Kidney (tissue), 14 donors: ENCODE data around the gene MXRA7. TPM values are rescaled to one million over a fixed set of nuclear protein-coding genes. Genes with fewer than 3 reads are reported as not detected.

Experiments
- DNase-seq, 5 donors: peaks; one replicate each; pipeline ENCODE4 v3.0.0-alpha.2; 2013 to 2020
- FAIRE-seq: peaks from 2 replicates; lab custom pipeline; 2012; peaks lifted over from hg19 to GRCh38; lab: Jason Lieb, UNC
- H3K27ac ChIP-seq, 2 donors: one replicate each; pipeline ENCODE4 v1.7.0; 2013; ENCODE audit warnings: low read depth in 2 of 2, low read length in 2 of 2, inconsistent platforms in 1 of 2
- H3K27me3 ChIP-seq: one replicate; pipeline ENCODE4 v1.7.1; 2013; ENCODE audit warnings: low read length, inconsistent platforms; ENCODE audit not compliant: control insufficient read depth, insufficient read depth
- H3K36me3 ChIP-seq, 3 donors: one replicate each; pipeline versions ENCODE4 v1.7.0 to v1.7.1; 2013; ENCODE audit warnings: low read length in 3 of 3, control low read depth in 1 of 3, inconsistent platforms in 1 of 3; ENCODE audit not compliant: insufficient read depth in 3 of 3, control insufficient read depth in 2 of 3
- H3K4me1 ChIP-seq, 3 donors: one replicate each; pipeline versions ENCODE4 v1.7.0 to v1.7.1; 2013; ENCODE audit warnings: low read length in 3 of 3, inconsistent platforms in 1 of 3, low read depth in 1 of 3; ENCODE audit not compliant: control insufficient read depth in 2 of 3, insufficient read depth in 2 of 3
- H3K4me3 ChIP-seq, 3 donors: one replicate each; pipeline versions ENCODE4 v1.7.0 to v1.8.1; 2013; ENCODE audit warnings: low read length in 3 of 3, control low read depth in 1 of 3, inconsistent platforms in 1 of 3
- H3K9ac ChIP-seq, 3 donors: one replicate each; pipeline versions ENCODE4 v1.7.0 to v1.7.1; 2013; ENCODE audit warnings: low read length in 3 of 3, control low read depth in 1 of 3, inconsistent platforms in 1 of 3
- H3K9me3 ChIP-seq, 3 donors: one replicate each; pipeline versions ENCODE4 v1.7.0 to v1.7.1; 2013; ENCODE audit warnings: low read length in 3 of 3, control low read depth in 1 of 3, inconsistent platforms in 1 of 3; ENCODE audit not compliant: control insufficient read depth in 2 of 3, insufficient read depth in 1 of 3
- intact Hi-C: fragments of 100-400 bp; cut with DNase I; formaldehyde crosslinking; loops from one replicate; pipeline ENCODE4 v1.11.1; 2022
- polyA plus RNA-seq: library from polyadenylated mRNA; stranded (reverse); fragments of 350-450 nt; fragmentation: Illumina TruSeq; extraction: RNeasy Lipid Tissue Mini Kit (QIAGEN cat#74804); gene quantifications from one replicate; pipeline ENCODE4 v1.2.3, GENCODE V29; 2014; ENCODE audit warnings: low read depth, low replicate concordance; ENCODE audit not compliant: insufficient read depth
- total RNA-seq: library from RNA; stranded (reverse); fragmentation: NEBNext Ultra II Directional; extraction: Animal tissue kit (Norgen Biotek cat#: 25700); gene quantifications from one replicate; pipeline ENCODE4 v1.2.1, GENCODE V29; 2021
- TF ChIP-seq, protein P1 (sequence below): IDR thresholded peaks from 3 replicates; pipeline ENCODE4 v1.5.1; 2012; ENCODE audit warnings: mild to moderate bottlenecking, moderate library complexity, borderline replicate concordance; ENCODE audit not compliant: insufficient read depth; ENCODE audit errors: extremely low read depth
- donor health status: control.
- donor health status: control.
- donor health status: control.
- donor health status: control.
- donor health status: control.
- donor health status: DM: yes; HTN: yes; CAD: no.
- donor health status: Normal renal cell carcinoma (clear cell type).

The MXRA7 gene
- total and polyA plus RNA-seq, 2 donors from 2014 or later: 72.4 to 130 TPM

DNA sequence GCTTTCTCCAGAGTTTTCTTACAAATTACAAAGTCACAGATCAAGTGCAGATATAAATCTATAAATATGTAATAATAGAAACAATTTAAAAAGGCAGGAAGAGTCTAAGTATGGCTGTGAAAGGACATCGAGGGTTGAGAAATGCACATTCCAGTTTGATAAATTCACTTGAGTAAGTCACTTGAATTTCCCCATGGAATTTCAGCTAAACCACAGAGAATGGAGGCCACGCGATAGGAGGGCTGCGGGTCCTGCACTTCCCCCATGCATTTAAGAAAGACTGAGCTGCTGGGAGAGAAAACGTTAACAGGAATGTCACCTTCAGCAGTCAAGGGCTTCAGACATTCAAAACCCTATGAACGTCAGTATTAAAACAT lies 6.1 kb upstream of the MXRA7 start:
- FAIRE-seq (no peak), DNase-seq (no peak)
- Histone ChIP-seq H3K9me3 (no peaks in the 10 kb centered on the region), H3K4me1 (peaks cover 0 to 5% (median 4%) of the 10 kb centered on the region in 3 donors), H3K9ac (no peak overlapping the region), H3K27me3 (no peaks in the 10 kb centered on the region), H3K4me3 (no peak overlapping the region), H3K36me3 (peaks cover 2 to 74% (median 45%) of the 10 kb centered on the region in 3 donors), H3K27ac (no peak overlapping the region)
- intact Hi-C loops: no loop called here
- TF ChIP-seq, protein P1, sequence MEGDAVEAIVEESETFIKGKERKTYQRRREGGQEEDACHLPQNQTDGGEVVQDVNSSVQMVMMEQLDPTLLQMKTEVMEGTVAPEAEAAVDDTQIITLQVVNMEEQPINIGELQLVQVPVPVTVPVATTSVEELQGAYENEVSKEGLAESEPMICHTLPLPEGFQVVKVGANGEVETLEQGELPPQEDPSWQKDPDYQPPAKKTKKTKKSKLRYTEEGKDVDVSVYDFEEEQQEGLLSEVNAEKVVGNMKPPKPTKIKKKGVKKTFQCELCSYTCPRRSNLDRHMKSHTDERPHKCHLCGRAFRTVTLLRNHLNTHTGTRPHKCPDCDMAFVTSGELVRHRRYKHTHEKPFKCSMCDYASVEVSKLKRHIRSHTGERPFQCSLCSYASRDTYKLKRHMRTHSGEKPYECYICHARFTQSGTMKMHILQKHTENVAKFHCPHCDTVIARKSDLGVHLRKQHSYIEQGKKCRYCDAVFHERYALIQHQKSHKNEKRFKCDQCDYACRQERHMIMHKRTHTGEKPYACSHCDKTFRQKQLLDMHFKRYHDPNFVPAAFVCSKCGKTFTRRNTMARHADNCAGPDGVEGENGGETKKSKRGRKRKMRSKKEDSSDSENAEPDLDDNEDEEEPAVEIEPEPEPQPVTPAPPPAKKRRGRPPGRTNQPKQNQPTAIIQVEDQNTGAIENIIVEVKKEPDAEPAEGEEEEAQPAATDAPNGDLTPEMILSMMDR: no peak

DNA sequence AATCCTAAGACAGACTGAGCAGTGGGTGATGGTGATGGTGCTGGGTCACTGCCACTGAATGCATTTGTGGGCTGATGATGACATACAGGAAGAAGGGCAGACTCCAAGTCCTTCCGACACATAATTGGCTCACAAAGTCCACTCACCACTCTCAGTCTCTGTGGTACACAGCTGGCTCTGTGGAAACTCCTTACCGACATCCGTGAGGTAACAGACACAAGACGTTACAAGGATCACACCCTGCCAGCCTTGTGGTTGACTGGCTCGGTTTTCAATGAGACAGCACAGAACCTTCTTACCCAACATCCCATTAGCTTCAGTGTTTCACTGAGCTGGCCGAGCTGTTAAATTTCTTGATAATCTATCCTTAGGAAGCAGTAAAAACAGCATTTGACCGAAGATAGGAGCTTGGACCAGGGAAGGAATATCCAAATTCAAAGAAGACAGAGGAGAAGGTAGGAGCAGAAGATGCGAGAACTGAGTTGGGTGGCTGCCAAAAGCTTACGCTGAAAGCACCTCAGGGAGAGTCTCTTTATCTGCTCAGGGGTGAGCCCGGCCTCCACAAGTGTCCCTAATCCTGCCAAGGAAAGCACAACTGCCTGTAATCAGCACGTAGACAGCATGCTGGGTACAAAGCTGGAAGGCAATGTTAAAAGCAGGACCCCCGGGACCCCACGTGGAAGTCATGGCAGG lies 5.5 kb upstream of the MXRA7 start:
- Histone ChIP-seq H3K9ac (no peak overlapping the region), H3K27ac (peak overlapping the region in 1 of 2 donors; percentile 19), H3K4me3 (no peak overlapping the region), H3K4me1 (peaks cover 2 to 8% (median 8%) of the 10 kb centered on the region in 3 donors), H3K9me3 (no peaks in the 10 kb centered on the region), H3K27me3 (no peaks in the 10 kb centered on the region), H3K36me3 (peaks cover 2 to 69% (median 39%) of the 10 kb centered on the region in 3 donors)
- TF ChIP-seq, protein P1: no peak
- intact Hi-C loops: no loop called here
- DNase-seq: no peak
- FAIRE-seq: no peak

DNA sequence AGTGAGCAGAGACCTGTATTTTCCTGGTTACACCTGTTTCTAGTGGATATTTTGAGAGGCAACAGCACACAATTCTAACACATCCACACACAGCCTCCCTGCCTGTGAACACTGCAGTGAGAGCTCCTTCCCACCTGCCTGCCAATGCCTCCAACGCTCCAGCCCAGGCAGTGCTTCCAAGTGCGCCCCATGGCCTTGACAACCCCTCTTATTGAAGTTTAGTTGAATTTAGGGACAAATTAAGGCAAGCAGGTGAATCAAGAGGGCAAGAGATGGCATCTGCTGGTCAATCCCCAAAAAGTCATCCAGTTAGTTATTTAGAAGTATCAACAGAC lies 4.7 kb upstream of the MXRA7 start:
- FAIRE-seq (no peak), DNase-seq (no peak)
- peaks cover 2 to 61% (median 32%) of the 10 kb centered on the region in 3 donors for H3K36me3 ChIP-seq
- peak overlapping the region in 1 of 2 donors; percentile 19 for H3K27ac ChIP-seq
- no peak overlapping the region for H3K9ac ChIP-seq
- peaks cover 2 to 10% (median 9%) of the 10 kb centered on the region in 3 donors for H3K4me1 ChIP-seq
- no peak overlapping the region for H3K4me3 ChIP-seq
- no peaks in the 10 kb centered on the region for H3K27me3 ChIP-seq
- no peaks in the 10 kb centered on the region for H3K9me3 ChIP-seq
- intact Hi-C loops: no loop called here
- TF ChIP-seq, protein P1: no peak
